Sigmoid colon (tissue), 4 donors: Measurements from ENCODE around the gene NRL.

ENCODE experiments used
- EP300 ChIP-seq, 4 donors: sonication (generic); formaldehyde crosslinking; IDR thresholded peaks; one replicate each; pipeline ENCODE4 v1.6.1; 2017; ENCODE audit warnings: antibody characterized with exemption in 4 of 4
- POLR2A ChIP-seq, 2 donors: fragments of 450-650 bp; IDR thresholded peaks; one replicate each; pipeline ENCODE4 v1.6.1; 2016; ENCODE audit warnings: antibody characterized with exemption in 2 of 2, mild to moderate bottlenecking in 2 of 2, moderate library complexity in 2 of 2
- POLR2AphosphoS5 ChIP-seq, 4 donors: sonication (generic); formaldehyde crosslinking; IDR thresholded peaks; one replicate each; pipeline ENCODE4 v1.6.1; 2017; ENCODE audit warnings: antibody characterized with exemption in 4 of 4
- TF ChIP-seq, protein P1 (sequence below), 4 experiments: fragments of 450-650 bp in 3 of 4; fragments of 200-600 bp in 1 of 4; IDR thresholded peaks; one replicate each; pipeline ENCODE4 v1.5.1; 2016 to 2019; ENCODE audit warnings: antibody characterized with exemption in 4 of 4, mild to moderate bottlenecking in 3 of 4, moderate library complexity in 2 of 4

DNA sequence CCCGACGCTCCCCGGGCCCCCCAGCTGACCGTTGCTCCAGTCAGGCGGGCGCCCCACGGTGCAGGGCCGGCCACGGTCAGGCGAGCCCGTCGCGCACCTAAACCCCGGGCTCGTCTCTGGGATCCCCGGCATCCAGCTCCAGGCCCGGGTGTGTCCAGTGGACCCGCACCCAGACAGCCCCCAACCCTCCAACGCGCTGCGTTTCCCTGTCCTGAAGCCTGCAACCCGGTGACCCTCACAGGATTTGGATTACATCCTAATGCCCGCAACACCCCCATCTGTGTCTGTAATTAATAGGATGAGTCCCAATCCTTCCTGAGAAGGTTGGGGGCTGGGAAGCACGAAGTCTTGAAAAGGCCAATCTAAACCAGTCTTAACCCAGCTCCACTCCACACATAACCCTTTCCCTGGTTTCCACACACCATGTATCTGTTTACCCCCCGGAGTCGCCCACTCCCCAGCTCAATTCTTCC, 33.0 kb downstream of the NRL start:
- TF ChIP-seq, protein P1, sequence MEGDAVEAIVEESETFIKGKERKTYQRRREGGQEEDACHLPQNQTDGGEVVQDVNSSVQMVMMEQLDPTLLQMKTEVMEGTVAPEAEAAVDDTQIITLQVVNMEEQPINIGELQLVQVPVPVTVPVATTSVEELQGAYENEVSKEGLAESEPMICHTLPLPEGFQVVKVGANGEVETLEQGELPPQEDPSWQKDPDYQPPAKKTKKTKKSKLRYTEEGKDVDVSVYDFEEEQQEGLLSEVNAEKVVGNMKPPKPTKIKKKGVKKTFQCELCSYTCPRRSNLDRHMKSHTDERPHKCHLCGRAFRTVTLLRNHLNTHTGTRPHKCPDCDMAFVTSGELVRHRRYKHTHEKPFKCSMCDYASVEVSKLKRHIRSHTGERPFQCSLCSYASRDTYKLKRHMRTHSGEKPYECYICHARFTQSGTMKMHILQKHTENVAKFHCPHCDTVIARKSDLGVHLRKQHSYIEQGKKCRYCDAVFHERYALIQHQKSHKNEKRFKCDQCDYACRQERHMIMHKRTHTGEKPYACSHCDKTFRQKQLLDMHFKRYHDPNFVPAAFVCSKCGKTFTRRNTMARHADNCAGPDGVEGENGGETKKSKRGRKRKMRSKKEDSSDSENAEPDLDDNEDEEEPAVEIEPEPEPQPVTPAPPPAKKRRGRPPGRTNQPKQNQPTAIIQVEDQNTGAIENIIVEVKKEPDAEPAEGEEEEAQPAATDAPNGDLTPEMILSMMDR (IDR thresholded peaks at IDR 0.05), result no peak
- TF ChIP-seq POLR2A (IDR thresholded peaks at IDR 0.05) (no peak), EP300 (IDR thresholded peaks at IDR 0.05) (no peak), POLR2AphosphoS5 (IDR thresholded peaks at IDR 0.05) (no peak)
